IPS-NIHi11 (cell line): ENCODE results near the gene SRSF8.
"Not testable (repeated sequence)": the region's sequence is repeated elsewhere in the genome, so short reads cannot be mapped to it uniquely, and the experiment has no call there.

Experiments
- DNase-seq: peaks from one replicate; pipeline ENCODE4 v3.0.0; 2012; ENCODE audit warnings: mixed read lengths, low spot score

The SRSF8 gene

DNA sequence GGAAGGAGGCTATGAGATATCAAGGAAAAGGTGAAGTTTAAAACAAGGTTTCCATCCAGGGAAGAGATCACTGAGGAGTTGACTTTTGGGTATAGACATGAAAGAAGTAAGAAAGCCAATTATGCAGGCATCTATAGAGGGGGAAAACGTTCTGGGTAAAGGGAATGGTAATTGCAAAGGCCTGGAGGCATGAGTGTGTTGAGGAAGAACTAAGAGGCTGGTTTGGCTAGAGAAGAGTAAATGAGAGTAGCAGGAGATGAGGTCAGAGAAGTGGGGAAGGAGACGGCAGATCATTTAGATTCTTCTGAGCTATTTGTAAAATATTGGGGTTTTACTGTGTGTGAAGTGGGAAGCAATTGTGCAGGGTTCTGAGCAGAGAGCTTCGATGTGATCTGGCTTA lies 30.5 kb downstream of the SRSF8 start:
- DNase-seq: no peak

DNA sequence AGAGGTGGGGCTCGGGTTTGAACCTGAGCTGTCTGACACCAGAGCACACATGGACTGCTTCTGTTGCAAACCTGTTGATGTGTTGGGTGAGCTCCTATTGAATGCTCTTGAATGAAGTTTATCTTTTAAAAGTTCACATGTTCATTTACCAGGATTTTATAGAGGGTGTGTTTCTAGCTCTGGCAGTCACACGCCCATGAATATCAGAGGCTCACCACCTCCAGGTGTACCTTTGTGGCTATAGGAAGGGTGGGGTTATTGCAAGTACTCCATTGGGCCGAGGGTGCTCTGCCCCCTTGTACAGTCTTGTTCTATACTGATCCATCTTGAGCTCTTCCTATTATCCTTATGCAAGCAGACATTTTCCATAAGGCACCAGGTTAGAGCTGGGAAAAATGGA lies 32.1 kb downstream of the SRSF8 start:
- no peak for DNase-seq

DNA sequence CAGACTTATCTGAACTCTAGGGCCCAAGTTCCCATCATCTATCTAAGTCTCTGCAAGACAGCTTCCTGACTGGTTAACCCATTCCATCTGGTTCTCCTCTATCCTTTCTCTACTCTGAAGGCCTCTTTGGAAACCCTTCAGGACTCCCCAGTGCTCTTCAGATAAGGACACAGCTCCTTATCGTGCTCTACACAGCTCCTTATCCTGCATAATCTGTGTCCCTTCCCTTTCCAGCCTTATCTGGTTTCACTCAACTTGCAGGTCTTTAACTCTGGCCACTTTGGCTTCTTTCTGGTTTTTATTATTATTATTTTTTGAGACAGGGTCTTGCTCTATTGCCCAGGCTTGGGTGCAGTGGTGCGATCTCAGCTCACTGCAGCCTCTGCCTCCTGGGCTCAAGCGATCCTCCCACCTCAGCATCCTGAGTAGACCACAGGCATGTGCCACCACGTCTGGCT lies 33.5 kb downstream of the SRSF8 start:
- no peak for DNase-seq

DNA sequence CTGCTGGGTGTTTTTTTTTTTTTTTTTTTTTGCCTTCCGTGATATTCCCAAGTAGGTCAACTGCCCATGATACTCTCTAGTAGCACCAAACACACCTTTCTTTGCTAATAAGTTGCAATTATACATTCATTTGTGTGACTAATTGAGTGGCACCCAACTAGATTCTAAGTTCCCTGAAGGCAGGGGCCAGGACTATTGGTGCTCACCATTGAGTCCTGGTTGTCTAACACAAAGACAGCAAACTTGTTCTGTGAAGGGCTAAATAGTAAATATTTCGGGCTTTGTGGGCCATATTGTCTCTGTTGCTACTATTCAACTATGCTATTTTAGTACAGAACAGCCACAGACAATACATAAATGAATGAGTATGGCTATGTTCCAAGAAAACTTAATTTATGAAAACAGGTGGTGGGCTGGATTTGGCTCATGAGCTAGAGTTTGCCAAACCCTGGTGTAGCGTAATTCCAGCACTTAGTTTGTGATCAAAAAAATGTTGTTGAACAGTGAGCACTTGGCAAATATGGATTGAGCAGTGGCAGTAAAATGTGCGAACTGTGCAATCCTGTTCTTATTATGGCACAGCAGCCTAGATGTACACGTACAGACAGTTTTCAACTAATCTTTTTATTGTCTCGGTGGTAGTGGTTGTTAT lies 34.3 kb downstream of the SRSF8 start:
- DNase-seq: no peak

GRCh38 chr11:95101935-95102334 lies 35.2 kb downstream of the SRSF8 start:
- DNase-seq: no peak

DNA sequence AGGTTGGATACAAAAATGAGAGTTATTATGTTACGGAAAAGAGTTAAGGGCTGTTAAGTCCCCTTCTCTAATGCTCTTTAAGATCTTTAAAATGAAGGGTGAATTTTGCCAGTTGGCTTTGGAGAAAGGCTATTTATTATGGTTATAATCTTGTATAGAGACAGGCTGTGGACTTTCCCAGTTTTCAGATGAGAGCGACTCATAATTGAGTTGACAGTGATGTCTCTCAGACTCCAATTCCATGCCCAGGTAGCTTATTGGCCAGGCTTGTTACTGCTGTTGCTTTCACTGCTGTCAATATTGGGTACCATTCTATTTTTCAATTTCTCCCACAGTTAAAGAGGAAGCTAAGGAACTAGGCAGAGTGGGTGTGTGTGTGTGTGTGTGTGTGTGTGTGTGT lies 36.0 kb downstream of the SRSF8 start:
- no peak for DNase-seq

DNA sequence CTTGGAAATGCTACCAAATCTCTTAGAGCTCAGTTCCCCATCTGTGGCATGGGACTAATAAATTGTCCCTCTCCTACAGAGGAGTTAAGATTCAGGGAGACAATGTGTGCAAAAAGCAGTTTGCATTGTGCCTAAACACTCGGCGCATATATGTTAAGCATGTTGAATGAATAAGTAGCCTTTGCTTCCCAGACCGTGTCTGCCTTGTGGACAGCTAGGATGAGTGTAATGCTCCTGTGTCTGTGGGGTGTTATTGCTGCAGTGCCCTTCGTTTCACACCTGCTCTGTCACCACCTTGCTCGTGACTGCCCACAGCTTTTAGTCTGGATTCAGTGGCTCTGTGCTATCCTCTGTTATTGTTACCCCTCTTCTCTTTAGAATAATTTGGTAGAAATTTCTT lies 37.0 kb downstream of the SRSF8 start:
- DNase-seq: no peak

DNA sequence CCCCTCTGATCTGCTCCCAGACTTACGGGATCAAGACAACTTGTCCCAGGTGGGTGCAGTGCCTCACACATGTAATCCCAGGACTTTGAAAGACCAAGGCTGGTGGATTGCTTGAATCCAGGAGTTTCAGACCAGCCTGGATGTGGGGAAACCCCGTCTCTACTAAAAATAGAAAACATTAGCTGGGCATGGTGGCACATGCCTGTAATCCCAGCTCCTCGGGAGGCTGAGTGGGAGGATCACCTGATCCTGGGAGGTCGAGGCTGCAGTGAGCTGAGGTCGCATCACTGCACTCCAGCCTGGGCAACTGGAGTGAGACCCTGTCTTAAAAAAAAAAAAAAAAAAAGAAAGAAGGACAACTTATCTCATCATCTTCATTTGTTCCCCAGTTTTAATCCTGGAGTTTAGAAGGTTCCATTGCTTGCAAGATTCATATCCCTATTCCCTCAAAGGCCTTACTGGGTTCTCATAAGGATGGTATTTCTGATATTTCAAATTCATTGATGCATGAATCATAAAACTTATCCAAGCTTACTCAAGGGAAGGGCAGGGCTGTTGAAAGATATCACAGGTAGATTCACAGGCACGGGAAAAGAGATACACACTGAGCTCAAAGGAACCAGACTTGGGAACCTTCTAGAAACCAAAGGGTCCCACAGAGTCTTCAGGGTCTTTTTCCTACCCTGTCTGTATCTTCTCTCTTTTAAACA lies 37.6 kb downstream of the SRSF8 start:
- no peak for DNase-seq

GRCh38 chr11:95104856-95105255 lies 38.1 kb downstream of the SRSF8 start:
- DNase-seq: no peak

GRCh38 chr11:95108159-95108611 lies 41.5 kb downstream of the SRSF8 start:
- DNase-seq: peak; percentile 36

DNA sequence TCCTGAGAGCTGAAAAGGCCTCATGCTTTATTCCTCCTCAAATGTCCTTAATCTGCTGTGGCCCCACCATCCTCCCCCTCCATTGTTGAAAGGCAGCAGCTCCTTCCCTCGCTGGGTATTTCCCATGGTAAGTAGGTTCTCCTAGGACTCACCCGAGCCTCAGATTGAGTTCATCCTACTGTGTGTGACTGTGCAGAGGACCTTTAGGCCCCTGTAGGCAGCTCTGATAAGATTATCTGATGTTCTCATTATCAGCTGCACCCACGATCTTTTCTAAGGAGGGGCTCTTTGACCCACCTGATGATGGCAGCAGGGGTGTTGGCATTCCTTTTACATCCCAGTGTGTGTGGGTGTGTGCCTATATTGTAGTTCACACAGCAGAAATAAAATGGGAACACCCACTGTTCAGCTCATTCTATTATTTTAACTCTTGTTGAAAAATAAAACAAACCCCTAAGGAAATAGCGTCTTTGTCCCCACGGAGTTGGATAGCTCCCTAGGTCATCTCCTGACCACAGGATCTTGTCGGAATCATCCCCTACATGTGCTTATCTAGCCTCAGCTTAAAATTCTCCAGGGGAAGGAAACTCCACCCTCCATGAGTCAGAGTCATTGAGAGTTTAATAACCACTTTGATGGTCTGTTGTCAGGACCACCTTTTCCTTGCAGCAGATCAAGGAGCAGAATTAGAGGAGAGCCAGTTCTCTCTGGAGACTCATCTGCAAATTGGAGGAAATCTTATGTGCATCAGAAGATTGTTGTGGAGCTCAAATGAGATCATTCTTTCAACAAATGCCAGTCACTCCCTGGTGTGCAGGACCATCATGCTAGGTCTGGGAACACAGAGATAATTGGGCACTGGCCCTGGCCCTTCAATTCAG lies 42.2 kb downstream of the SRSF8 start:
- no peak for DNase-seq

DNA sequence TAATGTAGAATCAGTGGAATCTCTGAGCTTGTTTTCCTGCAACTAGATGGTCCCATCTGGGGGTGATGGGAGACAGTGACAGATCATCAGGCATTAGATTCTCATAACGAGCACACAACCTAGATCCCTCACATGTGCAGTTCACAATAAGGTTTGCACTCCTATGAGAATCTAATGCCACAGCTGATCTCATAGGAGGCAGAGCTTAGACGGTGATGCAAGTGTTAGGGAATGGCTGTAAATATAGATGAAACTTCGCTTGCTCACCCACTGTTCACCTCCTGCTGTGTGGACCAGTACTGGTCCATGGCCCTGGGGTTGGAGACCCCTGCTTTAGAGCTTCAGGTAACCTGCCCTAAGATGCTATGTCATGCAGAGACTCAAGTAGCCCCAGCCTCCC lies 44.8 kb downstream of the SRSF8 start:
- not testable (repeated sequence) for DNase-seq

GRCh38 chr11:95111923-95112540 lies 45.3 kb downstream of the SRSF8 start:
- no peak for DNase-seq

DNA sequence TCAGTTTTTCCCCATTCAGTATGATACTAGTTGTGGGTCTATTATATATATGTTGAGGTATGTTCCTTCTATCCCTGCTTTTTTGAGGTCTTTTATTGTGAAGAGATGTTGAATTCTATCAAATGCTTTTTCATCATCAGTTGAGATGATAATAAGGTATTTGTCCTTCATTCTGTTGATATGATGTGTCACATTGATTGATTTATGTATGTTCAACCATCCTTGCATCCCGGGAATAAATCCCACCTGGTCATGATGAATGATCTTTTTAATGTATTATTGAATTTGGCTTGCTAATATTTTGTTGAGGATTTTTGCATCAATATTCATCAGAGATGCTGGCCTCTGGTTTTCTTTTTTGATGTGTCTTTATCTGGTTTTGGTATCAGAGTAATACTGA lies 48.9 kb downstream of the SRSF8 start:
- no peak for DNase-seq

DNA sequence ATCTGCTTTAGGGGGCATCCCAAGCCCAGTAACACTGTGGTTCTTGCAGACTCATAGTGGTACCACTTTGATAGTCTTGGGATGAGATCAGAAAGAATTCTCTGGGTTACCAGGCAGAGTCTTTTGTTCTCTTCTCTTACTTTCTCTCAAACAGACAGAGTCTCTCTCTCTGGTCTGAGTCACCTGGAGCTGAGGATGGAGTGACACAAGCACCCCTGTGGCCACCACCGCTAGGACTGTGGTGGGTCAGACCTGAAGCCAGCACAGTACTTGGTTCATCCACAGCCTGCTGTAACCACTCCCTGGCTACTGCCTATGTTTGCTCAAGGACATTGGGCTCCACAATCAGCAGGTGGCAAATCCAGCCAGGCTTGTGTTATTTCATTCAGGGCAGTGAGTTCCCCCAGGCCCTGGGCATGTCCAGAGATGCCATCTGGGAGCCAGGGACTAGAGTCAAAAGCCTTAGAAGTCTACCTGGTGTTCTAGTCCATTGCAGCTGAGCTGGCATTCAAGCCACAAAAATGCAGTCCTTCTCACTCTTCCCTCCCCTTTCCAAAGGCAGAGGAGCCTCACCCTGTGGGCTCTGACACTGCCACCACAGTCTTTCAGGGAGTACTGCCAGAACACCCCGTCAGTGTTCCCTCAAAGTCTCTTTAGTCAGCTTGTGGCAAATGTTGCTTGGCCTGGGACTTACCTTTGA lies 52.8 kb downstream of the SRSF8 start:
- DNase-seq: no peak
